GM12878 (cell line): Measurements from ENCODE around the gene GIPC3. TPM values are rescaled to one million over a fixed set of nuclear protein-coding genes. Genes with fewer than 3 reads are reported as not detected.

Source experiments
- ATAC-seq: fragments of 200-7000 bp; cut with Tn5 transposase; 3 replicates; pipeline ENCODE4 v1.9.1; 2020; ENCODE audit warnings: mild to moderate bottlenecking, moderate library complexity
- BruUV-seq: library from RNA; stranded (reverse); fragments of 400-500 nt; replicated peaks from 2 replicates; lab custom pipeline; 2021; lab: Mats Ljungman, UMichigan
- CTCF ChIA-PET: fragments of 300-600 bp; sonication (Branson Sonifier 250); formaldehyde crosslinking; extraction: SDS; loops from one replicate; lab custom pipeline; 2021; ENCODE audit warnings: inconsistent platforms; lab: Yijun Ruan, JAX
- POLR2A ChIA-PET: fragments of 350-600 bp; formaldehyde crosslinking; extraction: SDS; loops from one replicate; lab custom pipeline; 2021; ENCODE audit warnings: inconsistent platforms; lab: Charles Lee
- RAD21 ChIA-PET: fragments of 300-600 bp; sonication (Branson Sonifier 250); formaldehyde crosslinking; loops from one replicate; lab custom pipeline; 2023; ENCODE audit warnings: antibody characterized with exemption; ENCODE audit not compliant: unreplicated experiment; lab: Charles Lee
- SMC1A ChIA-PET: fragments of 300-600 bp; sonication (Branson Sonifier 250); formaldehyde crosslinking; loops from one replicate; lab custom pipeline; 2023; ENCODE audit not compliant: unreplicated experiment, uncharacterized antibody; lab: Charles Lee
- DNase-seq: peaks from one replicate; pipeline ENCODE4 v3.0.0-alpha.2; 2011; ENCODE audit warnings: low read depth, low spot score
- FAIRE-seq: peaks from 3 replicates; lab custom pipeline; 2011; peaks lifted over from hg19 to GRCh38; lab: Jason Lieb, UNC
- H2AFZ ChIP-seq: 2 replicates; pipeline ENCODE4 v1.6.0; 2011; ENCODE audit warnings: low read depth, low read length, control low read depth; ENCODE audit not compliant: control insufficient read depth
- H3K27ac ChIP-seq: 2 replicates; pipeline ENCODE4 v1.5.1; 2011; ENCODE audit warnings: control low read depth; ENCODE audit not compliant: control insufficient read depth, insufficient read depth
- H3K27me3 ChIP-seq, 2 experiments: replicated peaks in 1 of 2; 2 replicates each; pipeline versions ENCODE4 v1.6.0 to v1.6.1; 2011; ENCODE audit warnings: low read length in 1 of 2; ENCODE audit not compliant: control insufficient read depth in 2 of 2, insufficient read depth in 2 of 2
- H3K36me3 ChIP-seq, 2 experiments: 2 replicates each; pipeline ENCODE4 v1.5.1; 2011; ENCODE audit warnings: low read length in 1 of 2; ENCODE audit not compliant: control insufficient read depth in 2 of 2, insufficient read depth in 2 of 2
- H3K4me1 ChIP-seq: 2 replicates; pipeline ENCODE4 v1.6.1; 2011; ENCODE audit warnings: mild to moderate bottlenecking, low read length, moderate library complexity, mixed read lengths; ENCODE audit not compliant: control insufficient read depth, insufficient read depth
- H3K4me2 ChIP-seq: 2 replicates; pipeline ENCODE4 v1.6.0; 2011; ENCODE audit warnings: control low read depth; ENCODE audit not compliant: control insufficient read depth, insufficient read depth
- H3K4me3 ChIP-seq: fragments of 200-600 bp; sonication (generic); 2 replicates; pipeline ENCODE4 v1.5.1; 2016
- H3K79me2 ChIP-seq: 2 replicates; pipeline ENCODE4 v1.6.0; 2011; ENCODE audit warnings: low read length; ENCODE audit not compliant: control insufficient read depth, insufficient read depth
- H3K9ac ChIP-seq: 2 replicates; pipeline ENCODE4 v1.8.0; 2011; ENCODE audit warnings: low read length, control low read depth, mixed read lengths; ENCODE audit not compliant: control insufficient read depth, insufficient read depth
- H3K9me3 ChIP-seq: replicated peaks from 3 replicates; pipeline ENCODE4 v1.5.1; 2011; ENCODE audit warnings: mild to moderate bottlenecking, low read length; ENCODE audit not compliant: control insufficient read depth, insufficient read depth
- H4K20me1 ChIP-seq: 2 replicates; pipeline ENCODE4 v1.6.0; 2011; ENCODE audit not compliant: control insufficient read depth, insufficient read depth
- SMARCA5 ChIP-seq: fragments of 450-650 bp; IDR thresholded peaks from 2 replicates; pipeline ENCODE4 v1.6.1; 2017; ENCODE audit warnings: mild to moderate bottlenecking
- ZNF622 ChIP-seq: fragments of 450-650 bp; IDR thresholded peaks from 2 replicates; pipeline ENCODE4 v1.6.1; 2017; ENCODE audit warnings: mild to moderate bottlenecking, inconsistent platforms
- WGBS: methylation state at CpG from one replicate; pipeline ENCODE4 v1.1.6; 2016; ENCODE audit warnings: low lambda C conversion rate; ENCODE audit not compliant: insufficient replicate concordance, insufficient coverage; ENCODE audit errors: missing lambda C conversion rate; 5-methylcytosine and 5-hydroxymethylcytosine counted together
- in situ Hi-C: fragments of 300-500 bp; cut with MboI; formaldehyde crosslinking; loops from 9 replicates; pipeline ENCODE4 v1.14.3; 2018; ENCODE audit warnings: mixed read lengths
- intact Hi-C: fragments of 100-400 bp; cut with micrococcal nuclease; formaldehyde crosslinking; loops from one replicate; pipeline ENCODE4 v1.14.2; 2022; ENCODE audit not compliant: unreplicated experiment
- polyA plus RNA-seq, 11 experiments: library from polyadenylated mRNA; depleted of rRNA in 4 of 11; unstranded in 6 of 11; stranded (reverse) in 5 of 11; fragments of >200 nt; fragmentation: Nextera tagmentation in 4 of 11; fragmentation: Illumina TruSeq in 1 of 11; extraction: Ambion mirVana in 4 of 11; extraction: Trizol in 1 of 11; gene quantifications; 1 replicate in 1 of 11; 2 replicates in 10 of 11; pipeline versions ENCODE4 v1.2.1 to v1.2.3, GENCODE V29; 2011 to 2016; ENCODE audit warnings: inconsistent platforms in 2 of 11, missing spikeins in 2 of 11, low read depth in 1 of 11
- total RNA-seq, 4 experiments: library from RNA; depleted of rRNA in 3 of 4; stranded (reverse); fragments of >200 nt in 3 of 4; fragmentation: Illumina TruSeq in 1 of 4; extraction: Trizol in 1 of 4; gene quantifications; 2 replicates each; pipeline versions ENCODE4 v1.2.1 to v1.2.3, GENCODE V29; 2013 to 2021
- TF ChIP-seq, protein P1 (sequence below): fragments of 450-650 bp; formaldehyde crosslinking; IDR thresholded peaks from 2 replicates; pipeline ENCODE4 v1.5.0; 2022; ENCODE audit warnings: mild to moderate bottlenecking, missing genetic modification characterization

The GIPC3 gene
- total and polyA plus RNA-seq, 10 of the 15 experiments (the other 5 are each of a cell fraction or from before 2014, with no cell fraction given) = not detected

DNA sequence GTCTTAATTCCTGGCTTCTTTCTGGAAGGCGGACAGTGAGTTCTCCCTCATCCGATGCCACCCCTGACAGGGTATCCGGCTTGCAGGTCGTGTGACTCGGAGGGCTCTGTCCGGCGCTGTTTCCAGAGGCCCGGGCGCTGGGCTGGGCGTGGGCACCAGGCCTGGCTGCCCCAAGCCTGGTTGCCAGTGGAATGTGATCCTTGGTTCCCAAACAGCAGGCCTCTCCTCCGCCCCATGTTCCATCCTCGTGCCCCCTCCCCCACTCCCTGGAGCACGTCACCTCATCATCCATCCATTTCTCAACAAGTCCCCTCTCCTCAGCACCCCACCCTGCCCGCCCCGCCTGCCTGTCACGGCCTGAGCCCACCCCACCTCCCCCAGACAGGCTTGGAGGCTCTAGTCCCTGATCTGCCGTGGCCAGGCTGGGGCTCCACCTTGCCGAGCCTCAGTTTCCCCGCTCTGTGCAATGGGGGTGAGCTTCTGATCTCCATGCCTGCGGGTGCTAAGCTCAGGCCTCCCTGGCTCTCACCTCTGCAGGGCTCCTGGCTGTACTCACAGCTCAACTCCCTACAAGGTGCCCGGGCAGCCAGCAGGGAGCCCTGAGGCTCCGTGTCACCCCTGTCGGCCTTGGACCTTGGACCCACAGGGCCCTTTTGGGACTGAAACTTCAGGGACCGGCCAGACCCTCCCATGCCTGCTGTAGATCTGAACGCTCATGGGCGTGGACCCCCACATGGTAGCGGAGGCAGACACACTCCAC lies 19.1 kb downstream of the GIPC3 start:
- no peaks in the 10 kb centered on the region for H3K27me3 ChIP-seq
- peaks cover 12% of the 10 kb centered on the region for H3K4me1 ChIP-seq
- ATAC-seq (peak; percentile 58), FAIRE-seq (no peak), DNase-seq (no peak)
- WGBS = 59% methylated on average over 22 of the region's 27 CpGs
- POLR2A ChIA-PET = interaction anchor here (1.3 kb wide), 1 partner anchor 14 kb away, joined by 3 read pairs; no protein-coding TSS in a partner anchor
- in situ Hi-C loops = no loop called here
- H3K9me3 ChIP-seq = no peaks in the 10 kb centered on the region
- H2AFZ ChIP-seq = peak overlapping the region; percentile 0
- intact Hi-C loops = no loop called here
- RAD21 ChIA-PET = interaction anchor here (0.9 to 1.4 kb wide), 2 partner anchors 50 to 58 kb away, joined by 3 read pairs; no protein-coding TSS in a partner anchor
- H3K79me2 ChIP-seq = no peaks in the 10 kb centered on the region
- CTCF ChIA-PET = interaction anchor here (1.5 kb wide), 2 partner anchors 17 to 59 kb away, joined by 3 to 4 read pairs; no protein-coding TSS in a partner anchor
- TF ChIP-seq, protein P1, sequence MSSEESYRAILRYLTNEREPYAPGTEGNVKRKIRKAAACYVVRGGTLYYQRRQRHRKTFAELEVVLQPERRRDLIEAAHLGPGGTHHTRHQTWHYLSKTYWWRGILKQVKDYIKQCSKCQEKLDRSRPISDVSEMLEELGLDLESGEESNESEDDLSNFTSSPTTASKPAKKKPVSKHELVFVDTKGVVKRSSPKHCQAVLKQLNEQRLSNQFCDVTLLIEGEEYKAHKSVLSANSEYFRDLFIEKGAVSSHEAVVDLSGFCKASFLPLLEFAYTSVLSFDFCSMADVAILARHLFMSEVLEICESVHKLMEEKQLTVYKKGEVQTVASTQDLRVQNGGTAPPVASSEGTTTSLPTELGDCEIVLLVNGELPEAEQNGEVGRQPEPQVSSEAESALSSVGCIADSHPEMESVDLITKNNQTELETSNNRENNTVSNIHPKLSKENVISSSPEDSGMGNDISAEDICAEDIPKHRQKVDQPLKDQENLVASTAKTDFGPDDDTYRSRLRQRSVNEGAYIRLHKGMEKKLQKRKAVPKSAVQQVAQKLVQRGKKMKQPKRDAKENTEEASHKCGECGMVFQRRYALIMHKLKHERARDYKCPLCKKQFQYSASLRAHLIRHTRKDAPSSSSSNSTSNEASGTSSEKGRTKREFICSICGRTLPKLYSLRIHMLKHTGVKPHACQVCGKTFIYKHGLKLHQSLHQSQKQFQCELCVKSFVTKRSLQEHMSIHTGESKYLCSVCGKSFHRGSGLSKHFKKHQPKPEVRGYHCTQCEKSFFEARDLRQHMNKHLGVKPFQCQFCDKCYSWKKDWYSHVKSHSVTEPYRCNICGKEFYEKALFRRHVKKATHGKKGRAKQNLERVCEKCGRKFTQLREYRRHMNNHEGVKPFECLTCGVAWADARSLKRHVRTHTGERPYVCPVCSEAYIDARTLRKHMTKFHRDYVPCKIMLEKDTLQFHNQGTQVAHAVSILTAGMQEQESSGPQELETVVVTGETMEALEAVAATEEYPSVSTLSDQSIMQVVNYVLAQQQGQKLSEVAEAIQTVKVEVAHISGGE (CRISPR knock-in tag) = no peak
- TF ChIP-seq SMARCA5 (0 out of 2 replicates have a peak, but pooled peaks have one; percentile 23), ZNF622 (no peak)
- H3K36me3 ChIP-seq = no peaks in the 10 kb centered on the region
- no peak overlapping the region for H3K4me2 ChIP-seq
- BruUV-seq = no TSS peak
- H3K4me3 ChIP-seq = no peak overlapping the region
- H3K9ac ChIP-seq = no peak overlapping the region
- no peaks in the 10 kb centered on the region for H4K20me1 ChIP-seq
- no peak overlapping the region for H3K27ac ChIP-seq
- SMC1A ChIA-PET = no interaction called here
